Left lung (tissue), 10 donors: ENCODE data around the gene LGI2. TPM values are rescaled to one million over a fixed set of nuclear protein-coding genes. Genes with fewer than 3 reads are reported as not detected.

Experiments used
- ATAC-seq: fragments of 200-7000 bp; cut with Tn5 transposase; one replicate; pipeline ENCODE4 v1.9.1; 2020; ENCODE audit warnings: moderate library complexity
- DNase-seq, 4 donors: peaks; one replicate each; pipeline ENCODE4 v3.0.0-alpha.2; 2013 to 2020
- H3K27ac ChIP-seq, 2 donors: fragments of 200-600 bp; sonication (generic) in 1 of 2; one replicate each; pipeline versions ENCODE4 v1.5.0 to v1.8.0; 2020 to 2021
- H3K27me3 ChIP-seq, 2 donors: fragments of 200-600 bp; sonication (generic) in 1 of 2; one replicate each; pipeline versions ENCODE4 v1.5.0 to v1.8.0; 2020 to 2021
- H3K36me3 ChIP-seq, 2 donors: fragments of 200-600 bp; sonication (generic) in 1 of 2; one replicate each; pipeline versions ENCODE4 v1.5.0 to v1.8.0; 2020 to 2021
- H3K4me1 ChIP-seq, 2 donors: fragments of 200-600 bp; one replicate each; pipeline ENCODE4 v1.8.0; 2021
- H3K4me3 ChIP-seq, 2 donors: fragments of 200-600 bp; sonication (generic) in 1 of 2; one replicate each; pipeline versions ENCODE4 v1.5.0 to v1.8.0; 2020 to 2021; ENCODE audit warnings: mild to moderate bottlenecking in 1 of 2
- H3K9me3 ChIP-seq, 2 donors: fragments of 200-600 bp; sonication (generic) in 1 of 2; one replicate each; pipeline versions ENCODE4 v1.5.0 to v1.8.0; 2020 to 2021
- intact Hi-C, 2 donors: fragments of 100-400 bp; cut with DNase I; formaldehyde crosslinking; loops; one replicate each; pipeline versions ENCODE4 v1.11.2 to v1.14.2; 2022
- polyA plus RNA-seq, 6 donors: library from polyadenylated mRNA; unstranded; fragments of 120-200 nt; gene quantifications; one replicate each; pipeline ENCODE4 v1.2.1, GENCODE V29; 2013; ENCODE audit not compliant: insufficient read length in 6 of 6
- total RNA-seq, 2 donors: library from RNA; stranded (reverse); fragmentation: NEBNext Ultra II Directional; extraction: Animal tissue kit (Norgen Biotek cat#: 25700); gene quantifications; one replicate each; pipeline ENCODE4 v1.2.1, GENCODE V29; 2021
- TF ChIP-seq, protein P1 (sequence below), 2 donors: fragments of 200-600 bp; sonication (generic) in 1 of 2; IDR thresholded peaks; one replicate each; pipeline versions ENCODE4 v1.5.0 to v1.8.0; 2021; ENCODE audit warnings: antibody characterized with exemption in 2 of 2
- donor health status: DM: no; HTN: yes; CAD: no.
- donor health status: DM: no; HTN: no; CAD: no.

The LGI2 gene
- total and polyA plus RNA-seq, 8 donors, result 1.7 to 7.7 (median 4.7) TPM

DNA sequence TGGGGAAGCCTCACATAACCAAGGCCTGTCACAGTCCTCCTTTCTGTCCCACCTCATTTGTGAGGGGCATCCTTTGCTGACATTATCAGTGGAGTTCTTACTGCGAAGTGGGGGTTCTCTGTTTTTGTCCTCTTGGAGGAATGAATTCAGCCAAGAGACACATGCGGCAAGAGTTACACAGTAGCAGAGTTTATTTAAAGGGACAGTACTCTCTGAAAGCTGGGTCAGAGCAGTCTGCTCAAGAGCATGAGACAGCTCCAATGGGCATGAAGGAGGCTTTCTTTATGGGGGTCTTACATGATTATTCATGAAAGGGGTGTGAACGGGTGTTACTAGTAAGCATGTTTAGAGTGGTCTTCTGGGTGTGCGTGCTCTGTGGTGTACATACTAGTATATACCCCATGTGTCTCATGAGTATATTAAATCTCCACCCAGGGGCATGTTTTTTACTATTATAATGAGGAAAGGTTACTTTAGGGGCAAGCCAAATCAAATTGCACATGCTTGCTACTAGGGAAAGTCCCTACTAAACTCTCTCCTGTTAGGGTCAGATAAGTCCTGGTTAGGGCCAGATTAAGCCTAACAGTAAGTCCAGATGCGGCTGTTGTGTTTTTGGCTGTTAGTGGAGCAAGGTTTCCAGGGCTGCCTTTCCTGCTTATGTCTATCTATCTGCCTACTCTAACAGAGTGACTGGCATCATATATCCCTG is 19.8 kb upstream of the LGI2 start:
- Histone ChIP-seq H3K4me1 (no peaks in the 10 kb centered on the region), H3K9me3 (no peaks in the 10 kb centered on the region), H3K4me3 (no peak overlapping the region), H3K27me3 (no peaks in the 10 kb centered on the region), H3K36me3 (no peaks in the 10 kb centered on the region), H3K27ac (no peak overlapping the region)
- intact Hi-C loops, result no loop called here
- no peak for ATAC-seq
- DNase-seq, result no peak
- TF ChIP-seq, protein P1, sequence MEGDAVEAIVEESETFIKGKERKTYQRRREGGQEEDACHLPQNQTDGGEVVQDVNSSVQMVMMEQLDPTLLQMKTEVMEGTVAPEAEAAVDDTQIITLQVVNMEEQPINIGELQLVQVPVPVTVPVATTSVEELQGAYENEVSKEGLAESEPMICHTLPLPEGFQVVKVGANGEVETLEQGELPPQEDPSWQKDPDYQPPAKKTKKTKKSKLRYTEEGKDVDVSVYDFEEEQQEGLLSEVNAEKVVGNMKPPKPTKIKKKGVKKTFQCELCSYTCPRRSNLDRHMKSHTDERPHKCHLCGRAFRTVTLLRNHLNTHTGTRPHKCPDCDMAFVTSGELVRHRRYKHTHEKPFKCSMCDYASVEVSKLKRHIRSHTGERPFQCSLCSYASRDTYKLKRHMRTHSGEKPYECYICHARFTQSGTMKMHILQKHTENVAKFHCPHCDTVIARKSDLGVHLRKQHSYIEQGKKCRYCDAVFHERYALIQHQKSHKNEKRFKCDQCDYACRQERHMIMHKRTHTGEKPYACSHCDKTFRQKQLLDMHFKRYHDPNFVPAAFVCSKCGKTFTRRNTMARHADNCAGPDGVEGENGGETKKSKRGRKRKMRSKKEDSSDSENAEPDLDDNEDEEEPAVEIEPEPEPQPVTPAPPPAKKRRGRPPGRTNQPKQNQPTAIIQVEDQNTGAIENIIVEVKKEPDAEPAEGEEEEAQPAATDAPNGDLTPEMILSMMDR (IDR thresholded peaks at IDR 0.05), result no peak

DNA sequence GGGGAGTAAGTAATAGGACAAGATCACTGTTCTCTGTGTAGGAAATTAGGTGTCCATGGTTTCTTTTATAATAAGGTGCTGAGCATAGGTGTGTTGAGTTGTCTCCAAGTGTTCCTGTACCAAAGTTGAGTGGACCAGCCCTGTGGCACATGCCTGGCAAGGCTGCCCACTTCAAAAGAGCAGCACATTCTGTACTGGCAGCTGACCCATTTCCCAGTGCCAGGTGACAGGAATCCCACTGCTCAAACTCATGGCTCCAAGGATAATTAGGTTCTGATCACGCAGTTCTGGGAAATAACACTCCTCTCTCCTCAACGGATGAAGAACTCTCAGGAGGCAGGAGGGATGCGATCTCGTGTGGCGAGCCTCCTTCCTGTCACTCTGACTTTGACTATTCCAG is 12.8 kb upstream of the LGI2 start:
- TF ChIP-seq, protein P1 (IDR thresholded peaks at IDR 0.05), result no peak
- H3K27me3 ChIP-seq, result no peaks in the 10 kb centered on the region
- no peaks in the 10 kb centered on the region for H3K9me3 ChIP-seq
- H3K27ac ChIP-seq, result no peak overlapping the region
- DNase-seq, result no peak
- ATAC-seq, result peak; percentile 50
- no peaks in the 10 kb centered on the region for H3K36me3 ChIP-seq
- H3K4me3 ChIP-seq, result no peak overlapping the region
- intact Hi-C loops, result no loop called here
- no peaks in the 10 kb centered on the region for H3K4me1 ChIP-seq

DNA sequence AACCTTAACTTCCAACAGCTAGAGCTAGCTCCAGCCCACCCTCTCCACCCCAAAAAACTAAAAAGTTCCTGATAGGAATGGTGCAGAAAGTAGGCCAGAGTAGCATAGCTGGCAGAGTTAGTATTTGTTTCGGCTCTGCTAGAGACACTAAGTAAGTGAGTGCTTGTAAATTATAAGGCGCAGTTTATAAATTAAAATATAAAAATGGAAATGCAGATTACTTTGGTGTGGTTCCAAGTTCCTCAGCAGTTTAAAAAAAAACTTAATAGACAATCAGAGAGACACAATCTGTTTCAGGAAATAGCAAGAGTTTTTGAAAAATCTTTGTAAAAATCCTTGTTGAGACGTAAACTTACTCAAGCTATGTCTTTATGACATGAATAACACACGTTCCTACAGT is 2.8 kb upstream of the LGI2 start:
- no peak for ATAC-seq

DNA sequence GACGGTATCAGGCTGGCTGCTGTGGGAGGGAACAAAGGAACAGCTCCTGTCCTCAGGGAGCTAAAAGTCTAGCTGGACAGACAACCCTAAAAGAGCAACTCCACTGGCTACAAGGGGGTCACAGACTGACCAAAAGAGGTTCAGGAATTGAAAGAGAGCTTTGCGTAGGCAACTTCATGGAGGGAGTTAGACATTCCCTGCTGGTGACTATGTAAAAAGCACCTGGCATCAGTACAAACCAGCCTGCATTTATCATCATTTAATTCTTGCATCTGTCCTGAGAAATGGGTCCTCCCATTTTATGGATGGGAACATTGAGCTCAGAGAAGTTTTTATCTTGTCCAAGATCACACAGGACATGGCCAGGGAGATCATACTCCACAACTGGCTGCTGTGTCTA is 1.4 kb upstream of the LGI2 start:
- no peaks in the 10 kb centered on the region for H3K9me3 ChIP-seq
- TF ChIP-seq, protein P1 (IDR thresholded peaks at IDR 0.05), result no peak
- ATAC-seq, result no peak
- H3K4me3 ChIP-seq, result no peak overlapping the region
- H3K27me3 ChIP-seq, result peaks cover 10 to 66% of the 10 kb centered on the region in 2 donors
- H3K36me3 ChIP-seq, result no peaks in the 10 kb centered on the region
- H3K4me1 ChIP-seq, result peaks cover 0 to 9% of the 10 kb centered on the region in 2 donors
- DNase-seq, result no peak
- intact Hi-C loops, result no loop called here
- no peak overlapping the region for H3K27ac ChIP-seq

More for the DNA sequence above, 2.8 kb upstream of the LGI2 start:
- Histone ChIP-seq H3K36me3 (no peaks in the 10 kb centered on the region), H3K4me3 (no peak overlapping the region), H3K9me3 (no peaks in the 10 kb centered on the region), H3K27me3 (peaks cover 10 to 52% of the 10 kb centered on the region in 2 donors), H3K4me1 (peaks cover 0 to 9% of the 10 kb centered on the region in 2 donors), H3K27ac (no peak overlapping the region)
- intact Hi-C loops, result no loop called here
- TF ChIP-seq, protein P1 (IDR thresholded peaks at IDR 0.05), result no peak
- DNase-seq, result peak in 1 of 4 donors; percentile 53

DNA sequence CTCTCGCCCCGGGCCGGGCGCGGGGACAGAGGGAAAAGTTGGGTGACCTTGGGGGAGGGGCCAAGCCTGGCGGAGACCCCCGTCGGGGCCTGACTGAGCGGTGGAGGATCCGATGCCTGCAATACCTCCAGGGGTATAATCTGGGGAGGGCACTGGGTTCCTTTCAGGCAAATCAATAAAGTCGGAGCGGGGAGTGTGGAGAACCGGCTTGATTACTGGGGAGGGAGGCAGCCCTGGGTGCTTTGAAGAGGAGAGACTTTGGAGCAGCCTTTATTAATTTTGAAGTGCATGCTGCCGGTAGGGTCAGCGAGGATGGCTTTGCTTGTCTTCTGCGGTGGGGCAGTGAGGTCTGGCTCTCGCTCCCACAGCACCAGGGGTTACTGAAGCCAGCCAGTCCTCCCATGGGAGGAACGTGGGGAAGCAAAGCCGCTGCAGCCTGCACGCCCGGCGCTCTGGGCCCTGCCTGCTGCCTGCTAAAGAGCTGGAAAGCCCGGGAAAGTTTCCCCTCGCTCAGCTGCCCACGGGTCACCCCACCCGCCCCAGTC is 403 bp upstream of the LGI2 start:
- H3K4me3 ChIP-seq, result peak overlapping the region; percentile 24 to 28
- intact Hi-C loops, result no loop called here
- H3K4me1 ChIP-seq, result peaks cover 0 to 9% of the 10 kb centered on the region in 2 donors
- H3K27ac ChIP-seq, result no peak overlapping the region
- H3K36me3 ChIP-seq, result no peaks in the 10 kb centered on the region
- H3K9me3 ChIP-seq, result no peaks in the 10 kb centered on the region
- H3K27me3 ChIP-seq, result peaks cover 10 to 76% of the 10 kb centered on the region in 2 donors
- peak in 1 of 4 donors; percentile 32 for DNase-seq
- TF ChIP-seq, protein P1 (IDR thresholded peaks at IDR 0.05), result no peak
- ATAC-seq, result peak; percentile 56
